ENCODE results near the gene DEFB123. TPM values are rescaled to one million over a fixed set of nuclear protein-coding genes. Genes with fewer than 3 reads are reported as not detected.

The DEFB123 gene
- total RNA-seq, 2 experiments from 2014 or later: not detected

DNA sequence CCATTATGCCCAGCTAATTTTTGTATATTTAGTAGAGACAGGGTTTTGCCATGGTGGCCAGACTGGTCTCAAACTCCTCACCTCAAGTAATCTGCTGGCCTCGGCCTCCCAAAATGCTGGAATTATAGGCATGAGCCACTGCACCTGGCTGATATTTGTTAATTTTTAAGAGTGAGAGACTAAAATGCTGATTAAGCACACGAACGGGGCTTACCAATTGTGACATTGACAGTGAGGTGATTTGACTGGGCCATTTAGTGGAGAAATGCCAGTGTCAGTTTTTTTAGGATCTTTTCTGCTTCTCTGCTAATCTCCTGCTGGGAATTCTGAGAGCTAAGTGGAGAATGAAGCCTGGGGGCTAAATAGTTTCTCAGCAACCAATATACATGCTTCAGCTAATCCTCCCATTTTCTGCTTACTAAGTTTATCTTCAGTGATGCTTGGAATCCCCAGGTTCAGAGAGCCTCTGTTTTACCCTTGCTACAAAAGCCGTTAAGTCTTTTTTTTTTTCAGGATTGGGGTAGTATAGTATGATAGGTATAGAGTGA, 9.8 kb upstream of the DEFB123 start:
- ChIA-PET POLR2A (interaction anchor here (0.5 kb wide), 1 partner anchor 18 kb away, joined by 5 read pairs; no protein-coding TSS in a partner anchor), CTCF (ENCODE audit: unreplicated experiment) (no interaction called here)
- no peak for DNase-seq (ENCODE audit: low spot score)

DNA sequence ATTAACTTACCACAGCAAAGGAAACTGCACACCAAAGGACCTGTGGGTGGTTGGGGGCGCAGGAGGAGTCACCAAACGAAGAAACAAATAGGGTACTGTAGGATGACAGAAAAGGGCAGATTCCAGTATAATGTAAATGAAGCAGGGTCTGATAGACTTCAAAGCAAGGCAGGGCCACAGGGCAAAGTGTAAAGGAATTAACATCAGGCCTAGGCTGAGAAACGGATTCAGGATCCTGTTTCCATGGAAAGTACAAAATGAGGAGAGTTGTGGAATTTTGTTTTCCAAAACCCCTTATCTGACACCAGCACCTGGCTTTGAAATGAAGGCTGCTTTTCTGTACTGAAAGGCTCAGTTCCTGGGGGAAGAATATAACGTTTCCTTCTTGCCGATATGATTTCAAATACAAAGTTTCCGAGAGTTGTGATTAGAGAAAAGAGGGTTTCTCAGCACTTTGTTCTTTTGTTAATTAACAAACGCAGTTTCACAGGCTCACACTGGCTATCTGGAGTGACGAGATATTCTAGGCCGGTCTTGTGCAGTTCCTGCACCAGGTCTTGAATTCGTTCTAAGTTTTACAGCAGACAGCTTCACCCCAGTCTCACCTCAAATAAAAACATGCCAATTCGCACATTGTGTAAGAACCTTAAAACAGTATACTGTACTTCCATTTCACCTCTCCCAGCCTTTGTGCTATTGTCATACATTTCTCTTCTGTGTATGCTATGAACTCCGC, 5.8 kb downstream of the DEFB123 start:
- DNase-seq (ENCODE audit: low spot score): no peak
- ChIA-PET CTCF (ENCODE audit: unreplicated experiment) (no interaction called here), POLR2A (no interaction called here)
- H2AFZ ChIP-seq (ENCODE audit: low read length): no peak overlapping the region
- H4K20me1 ChIP-seq (ENCODE audit: insufficient read depth, low read length): no peaks in the 10 kb centered on the region
- H3K9me3 ChIP-seq (ENCODE audit: low read length): no peaks in the 10 kb centered on the region
- BruUV-seq (replicated peaks): no TSS peak
- TF ChIP-seq, protein P1, sequence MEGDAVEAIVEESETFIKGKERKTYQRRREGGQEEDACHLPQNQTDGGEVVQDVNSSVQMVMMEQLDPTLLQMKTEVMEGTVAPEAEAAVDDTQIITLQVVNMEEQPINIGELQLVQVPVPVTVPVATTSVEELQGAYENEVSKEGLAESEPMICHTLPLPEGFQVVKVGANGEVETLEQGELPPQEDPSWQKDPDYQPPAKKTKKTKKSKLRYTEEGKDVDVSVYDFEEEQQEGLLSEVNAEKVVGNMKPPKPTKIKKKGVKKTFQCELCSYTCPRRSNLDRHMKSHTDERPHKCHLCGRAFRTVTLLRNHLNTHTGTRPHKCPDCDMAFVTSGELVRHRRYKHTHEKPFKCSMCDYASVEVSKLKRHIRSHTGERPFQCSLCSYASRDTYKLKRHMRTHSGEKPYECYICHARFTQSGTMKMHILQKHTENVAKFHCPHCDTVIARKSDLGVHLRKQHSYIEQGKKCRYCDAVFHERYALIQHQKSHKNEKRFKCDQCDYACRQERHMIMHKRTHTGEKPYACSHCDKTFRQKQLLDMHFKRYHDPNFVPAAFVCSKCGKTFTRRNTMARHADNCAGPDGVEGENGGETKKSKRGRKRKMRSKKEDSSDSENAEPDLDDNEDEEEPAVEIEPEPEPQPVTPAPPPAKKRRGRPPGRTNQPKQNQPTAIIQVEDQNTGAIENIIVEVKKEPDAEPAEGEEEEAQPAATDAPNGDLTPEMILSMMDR (conservative IDR thresholded peaks at IDR 0.05; ENCODE audit: low read length): no peak
- no peak for TF ChIP-seq EZH2phosphoT487 (IDR thresholded peaks at IDR 0.05; ENCODE audit: borderline replicate concordance, low read depth, low read length)
- no peaks in the 10 kb centered on the region for H3K9me2 ChIP-seq (ENCODE audit: insufficient read depth, low read length)
- intact Hi-C loops (cut with micrococcal nuclease; ENCODE audit: unreplicated experiment): no loop called here
- H3K27ac ChIP-seq (ENCODE audit: low read depth, low read length, poor library complexity, severe bottlenecking): no peak overlapping the region
- H3K4me2 ChIP-seq (ENCODE audit: low read length): no peak overlapping the region
- no peaks in the 10 kb centered on the region for H3K36me3 ChIP-seq (ENCODE audit: insufficient read depth, low read length)
- no peaks in the 10 kb centered on the region for H3K4me1 ChIP-seq (ENCODE audit: insufficient read depth, low read length, poor library complexity, severe bottlenecking)
- H3K4me3 ChIP-seq (ENCODE audit: low read depth, low read length, poor library complexity, severe bottlenecking): no peak overlapping the region
- no peaks in the 10 kb centered on the region for H3K79me2 ChIP-seq (ENCODE audit: insufficient read depth, low read depth, low read length)

More for the DNA sequence above, 9.8 kb upstream of the DEFB123 start:
- no TSS peak for BruUV-seq (replicated peaks)
- no peak overlapping the region for H3K27ac ChIP-seq (ENCODE audit: low read depth, low read length, poor library complexity, severe bottlenecking)
- H3K36me3 ChIP-seq (ENCODE audit: insufficient read depth, low read length): no peaks in the 10 kb centered on the region
- no peak for TF ChIP-seq EZH2phosphoT487 (IDR thresholded peaks at IDR 0.05; ENCODE audit: borderline replicate concordance, low read depth, low read length)
- TF ChIP-seq, protein P1 (conservative IDR thresholded peaks at IDR 0.05; ENCODE audit: low read length): no peak
- H2AFZ ChIP-seq (ENCODE audit: low read length): no peak overlapping the region
- intact Hi-C loops (cut with micrococcal nuclease; ENCODE audit: unreplicated experiment): no loop called here
- H4K20me1 ChIP-seq (ENCODE audit: insufficient read depth, low read length): no peaks in the 10 kb centered on the region
- no peak overlapping the region for H3K4me2 ChIP-seq (ENCODE audit: low read length)
- no peaks in the 10 kb centered on the region for H3K9me2 ChIP-seq (ENCODE audit: insufficient read depth, low read length)
- H3K4me1 ChIP-seq (ENCODE audit: insufficient read depth, low read length, poor library complexity, severe bottlenecking): no peaks in the 10 kb centered on the region
- no peak overlapping the region for H3K4me3 ChIP-seq (ENCODE audit: low read depth, low read length, poor library complexity, severe bottlenecking)
- no peaks in the 10 kb centered on the region for H3K9me3 ChIP-seq (ENCODE audit: low read length)
- no peaks in the 10 kb centered on the region for H3K79me2 ChIP-seq (ENCODE audit: insufficient read depth, low read depth, low read length)

Data from OCI-LY7 (cell line).